ENCODE results near the gene SLC39A5. TPM values are rescaled to one million over a fixed set of nuclear protein-coding genes. Genes with fewer than 3 reads are reported as not detected.
A peak's percentile ranks its signal among the peaks of the same experiment; 100 is the strongest.

SLC39A5 gene
- total RNA-seq, 6 experiments from 2014 or later = 0.10 TPM; not detected in 5

- Mint-ChIP-seq H3K9me3 (no peaks in the 10 kb centered on the region), H3K4me3 (no peak overlapping the region), H3K4me1 (ENCODE audit: low read depth) (no peaks in the 10 kb centered on the region), H3K36me3 (ENCODE audit: low read depth) (peaks cover 13% of the 10 kb centered on the region), H3K27me3 (ENCODE audit: insufficient read depth) (peaks cover 10% of the 10 kb centered on the region), H3K27ac (no peak overlapping the region)
- no peak for DNase-seq
- TF ChIP-seq CTCF (IDR thresholded peaks at IDR 0.05) = no peak
These were observed 7.7 kb downstream of the SLC39A5 start for GRCh38 chr12:56237552-56237951.

- DNase-seq = no peak
- TF ChIP-seq CTCF (IDR thresholded peaks at IDR 0.05) = no peak
- Mint-ChIP-seq H3K9me3 (no peaks in the 10 kb centered on the region), H3K27ac (no peak overlapping the region), H3K36me3 (ENCODE audit: low read depth) (peaks cover 12% of the 10 kb centered on the region; the same call in 1 of the 2 replicates), H3K4me1 (ENCODE audit: low read depth) (no peaks in the 10 kb centered on the region), H3K4me3 (no peak overlapping the region), H3K27me3 (ENCODE audit: insufficient read depth) (no peaks in the 10 kb centered on the region)
These were observed 11.8 kb downstream of the SLC39A5 start for GRCh38 chr12:56241424-56242303.

GRCh38 chr12:56242986-56243385 is 13.1 kb downstream of the SLC39A5 start:
- H3K36me3 Mint-ChIP-seq (ENCODE audit: low read depth) = peaks cover 12% of the 10 kb centered on the region; the same call in 1 of the 2 replicates

GRCh38 chr12:56243731-56244181 is 13.9 kb downstream of the SLC39A5 start:
- no peak for DNase-seq
- H3K27ac Mint-ChIP-seq = peak overlapping the region; percentile 31; the same call in 1 of the 2 replicates
- TF ChIP-seq CTCF (IDR thresholded peaks at IDR 0.05) = no peak
- no peaks in the 10 kb centered on the region for H3K27me3 Mint-ChIP-seq (ENCODE audit: insufficient read depth)
- H3K36me3 Mint-ChIP-seq (ENCODE audit: low read depth) = peaks cover 12% of the 10 kb centered on the region; the same call in 1 of the 2 replicates
- H3K4me3 Mint-ChIP-seq = no peak overlapping the region
- H3K9me3 Mint-ChIP-seq = no peaks in the 10 kb centered on the region
- H3K4me1 Mint-ChIP-seq (ENCODE audit: low read depth) = no peaks in the 10 kb centered on the region

More at GRCh38 chr12:56242986-56243385, 13.1 kb downstream of the SLC39A5 start:
- H3K27me3 Mint-ChIP-seq (ENCODE audit: insufficient read depth) = no peaks in the 10 kb centered on the region
- DNase-seq = no peak
- H3K4me1 Mint-ChIP-seq (ENCODE audit: low read depth) = no peaks in the 10 kb centered on the region
- no peaks in the 10 kb centered on the region for H3K9me3 Mint-ChIP-seq
- no peak overlapping the region for H3K27ac Mint-ChIP-seq
- no peak for TF ChIP-seq CTCF (IDR thresholded peaks at IDR 0.05)
- no peak overlapping the region for H3K4me3 Mint-ChIP-seq

- no peak overlapping the region for H3K4me3 Mint-ChIP-seq
- H3K4me1 Mint-ChIP-seq (ENCODE audit: low read depth) = no peaks in the 10 kb centered on the region
- no peak for DNase-seq
- H3K27ac Mint-ChIP-seq = no peak overlapping the region
- no peaks in the 10 kb centered on the region for H3K9me3 Mint-ChIP-seq
- H3K27me3 Mint-ChIP-seq (ENCODE audit: insufficient read depth) = no peaks in the 10 kb centered on the region
- no peak for TF ChIP-seq CTCF (IDR thresholded peaks at IDR 0.05)
- peaks cover 17% of the 10 kb centered on the region; the same call in 1 of the 2 replicates for H3K36me3 Mint-ChIP-seq (ENCODE audit: low read depth)
These were observed 14.6 kb downstream of the SLC39A5 start for GRCh38 chr12:56244494-56244893.
